IPS-15b (cell line): ENCODE data around the gene DNAI2.
"Not testable (repeated sequence)": the region's sequence is repeated elsewhere in the genome, so short reads cannot be mapped to it uniquely, and the experiment has no call there.

Experiments
- H3K27me3 ChIP-seq: one replicate; pipeline ENCODE4 v1.6.1; 2013; ENCODE audit warnings: low read length; ENCODE audit not compliant: control insufficient read depth, insufficient read depth
- H3K36me3 ChIP-seq: one replicate; pipeline ENCODE4 v1.6.1; 2013; ENCODE audit warnings: low read length; ENCODE audit not compliant: control insufficient read depth, insufficient read depth
- H3K4me1 ChIP-seq: one replicate; pipeline ENCODE4 v1.6.1; 2013; ENCODE audit warnings: mild to moderate bottlenecking, low read length; ENCODE audit not compliant: control insufficient read depth, insufficient read depth
- H3K4me3 ChIP-seq: one replicate; pipeline ENCODE4 v1.5.1; 2013; ENCODE audit warnings: low read depth, low read length
- H3K9ac ChIP-seq: one replicate; pipeline ENCODE4 v1.6.1; 2013; ENCODE audit warnings: low read depth, mild to moderate bottlenecking, low read length
- H3K9me3 ChIP-seq: one replicate; pipeline ENCODE4 v1.6.1; 2013; ENCODE audit warnings: mild to moderate bottlenecking, low read length; ENCODE audit not compliant: control insufficient read depth, insufficient read depth

DNAI2 gene

GRCh38 chr17:74249590-74250270 is 24.3 kb upstream of the DNAI2 start:
- peaks cover 12% of the 10 kb centered on the region for H3K4me1 ChIP-seq

GRCh38 chr17:74250324-74250995 is 23.6 kb upstream of the DNAI2 start:
- Histone ChIP-seq H3K4me3 (no peak overlapping the region), H3K9me3 (no peaks in the 10 kb centered on the region), H3K4me1 (peaks cover 6% of the 10 kb centered on the region), H3K9ac (no peak overlapping the region), H3K27me3 (no peaks in the 10 kb centered on the region), H3K36me3 (peaks cover 5% of the 10 kb centered on the region)

More at GRCh38 chr17:74249590-74250270, 24.3 kb upstream of the DNAI2 start:
- H3K9me3 ChIP-seq: no peaks in the 10 kb centered on the region
- no peak overlapping the region for H3K4me3 ChIP-seq
- no peaks in the 10 kb centered on the region for H3K27me3 ChIP-seq
- H3K36me3 ChIP-seq: peaks cover 5% of the 10 kb centered on the region
- H3K9ac ChIP-seq: no peak overlapping the region

GRCh38 chr17:74251051-74251450 is 23.0 kb upstream of the DNAI2 start:
- Histone ChIP-seq H3K27me3 (no peaks in the 10 kb centered on the region), H3K36me3 (peaks cover 5% of the 10 kb centered on the region), H3K4me1 (peaks cover 4% of the 10 kb centered on the region), H3K9ac (no peak overlapping the region), H3K9me3 (no peaks in the 10 kb centered on the region), H3K4me3 (no peak overlapping the region)

GRCh38 chr17:74251569-74251968 is 22.5 kb upstream of the DNAI2 start:
- Histone ChIP-seq H3K4me3 (no peak overlapping the region), H3K4me1 (no peaks in the 10 kb centered on the region), H3K27me3 (no peaks in the 10 kb centered on the region), H3K9me3 (no peaks in the 10 kb centered on the region), H3K9ac (no peak overlapping the region), H3K36me3 (peaks cover 5% of the 10 kb centered on the region)

GRCh38 chr17:74252211-74252610 is 21.8 kb upstream of the DNAI2 start:
- no peaks in the 10 kb centered on the region for H3K27me3 ChIP-seq
- H3K9me3 ChIP-seq: no peaks in the 10 kb centered on the region
- peaks cover 5% of the 10 kb centered on the region for H3K36me3 ChIP-seq
- H3K4me1 ChIP-seq: no peaks in the 10 kb centered on the region
- H3K9ac ChIP-seq: no peak overlapping the region
- no peak overlapping the region for H3K4me3 ChIP-seq

- no peak overlapping the region for H3K9ac ChIP-seq
- H3K9me3 ChIP-seq: no peaks in the 10 kb centered on the region
- no peaks in the 10 kb centered on the region for H3K4me1 ChIP-seq
- no peak overlapping the region for H3K4me3 ChIP-seq
- peaks cover 5% of the 10 kb centered on the region for H3K36me3 ChIP-seq
- no peaks in the 10 kb centered on the region for H3K27me3 ChIP-seq
Measured at GRCh38 chr17:74253036-74253435, 21.0 kb upstream of the DNAI2 start.

- Histone ChIP-seq H3K27me3 (no peaks in the 10 kb centered on the region), H3K4me3 (no peak overlapping the region), H3K36me3 (peaks cover 5% of the 10 kb centered on the region), H3K9me3 (no peaks in the 10 kb centered on the region), H3K4me1 (peaks cover 10% of the 10 kb centered on the region), H3K9ac (no peak overlapping the region)
Measured at GRCh38 chr17:74257311-74257710, 16.7 kb upstream of the DNAI2 start.

GRCh38 chr17:74259667-74260524 is 14.1 kb upstream of the DNAI2 start:
- H3K27me3 ChIP-seq: no peaks in the 10 kb centered on the region
- H3K36me3 ChIP-seq: no peaks in the 10 kb centered on the region

GRCh38 chr17:74260525-74260850 is 13.5 kb upstream of the DNAI2 start:
- Histone ChIP-seq H3K4me1 (peaks cover 10% of the 10 kb centered on the region), H3K9me3 (no peaks in the 10 kb centered on the region), H3K36me3 (no peaks in the 10 kb centered on the region), H3K9ac (no peak overlapping the region), H3K27me3 (no peaks in the 10 kb centered on the region), H3K4me3 (peak overlapping the region; percentile 22)

More at GRCh38 chr17:74259667-74260524, 14.1 kb upstream of the DNAI2 start:
- H3K9me3 ChIP-seq: no peaks in the 10 kb centered on the region
- H3K9ac ChIP-seq: no peak overlapping the region
- H3K4me1 ChIP-seq: peaks cover 10% of the 10 kb centered on the region
- peak overlapping the region; percentile 22 for H3K4me3 ChIP-seq

GRCh38 chr17:74262601-74263000 is 11.4 kb upstream of the DNAI2 start:
- Histone ChIP-seq H3K9ac (no peak overlapping the region), H3K4me3 (no peak overlapping the region), H3K4me1 (peaks cover 10% of the 10 kb centered on the region), H3K9me3 (no peaks in the 10 kb centered on the region), H3K36me3 (peaks cover 2% of the 10 kb centered on the region), H3K27me3 (no peaks in the 10 kb centered on the region)

- not testable (repeated sequence) for H3K4me3 ChIP-seq, H3K9ac ChIP-seq, H3K36me3 ChIP-seq, H3K27me3 ChIP-seq, H3K9me3 ChIP-seq, H3K4me1 ChIP-seq
Measured at GRCh38 chr17:74267054-74267453, 7.0 kb upstream of the DNAI2 start.
